Measurements from ENCODE around the gene EFCAB3.
"Not testable (repeated sequence)": the region's sequence is repeated elsewhere in the genome, so short reads cannot be mapped to it uniquely, and the experiment has no call there.

The EFCAB3 gene

DNA sequence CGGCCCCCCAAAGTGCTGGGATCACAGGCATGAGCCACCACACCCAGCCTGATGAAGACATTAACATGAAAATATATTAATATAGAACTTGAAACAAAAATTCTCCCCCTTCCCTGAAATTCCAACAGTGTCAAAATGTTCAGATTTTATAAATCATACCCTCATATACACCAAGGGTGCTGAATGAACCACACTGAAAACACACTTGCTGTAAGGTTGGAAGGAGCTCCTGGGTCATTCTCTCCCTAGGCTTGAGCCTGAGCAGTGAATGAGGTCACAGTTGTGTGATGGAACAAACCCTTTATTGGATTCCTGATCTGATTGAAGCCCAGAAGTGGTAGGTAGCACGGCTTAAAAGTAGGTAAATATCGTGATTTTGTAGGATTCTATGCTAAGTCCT lies at the start of gene EFCAB3:
TSS of gene EFCAB3 (plus strand) at position 301 of the 400 bp plus-strand sequence. CDS start 2,427 bp downstream, outside the sequence.
- no peak for DNase-seq (ENCODE audit: low read depth in 1 of 2, low spot score in 1 of 2)

DNA sequence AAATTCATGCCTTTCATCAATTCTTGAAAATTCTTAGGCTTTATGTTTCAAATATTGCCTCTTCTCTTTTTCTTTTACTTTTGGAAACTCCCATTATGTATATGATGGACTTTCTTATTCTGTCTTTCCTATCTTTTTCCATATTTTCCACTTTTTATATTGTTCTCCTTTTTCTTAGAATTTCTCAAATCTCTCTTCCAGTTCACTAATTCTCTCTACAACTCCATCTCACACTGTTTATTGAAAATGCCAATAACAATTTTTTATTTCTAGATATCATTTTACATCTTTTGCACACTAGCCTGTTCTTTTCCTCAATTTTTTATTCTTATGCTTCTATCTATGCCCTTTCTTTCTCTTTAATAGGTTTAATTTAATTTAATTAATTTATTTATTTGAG lies 43.8 kb upstream of the EFCAB3 start:
- DNase-seq (ENCODE audit: low read depth in 1 of 2, low spot score in 1 of 2): no peak

DNA sequence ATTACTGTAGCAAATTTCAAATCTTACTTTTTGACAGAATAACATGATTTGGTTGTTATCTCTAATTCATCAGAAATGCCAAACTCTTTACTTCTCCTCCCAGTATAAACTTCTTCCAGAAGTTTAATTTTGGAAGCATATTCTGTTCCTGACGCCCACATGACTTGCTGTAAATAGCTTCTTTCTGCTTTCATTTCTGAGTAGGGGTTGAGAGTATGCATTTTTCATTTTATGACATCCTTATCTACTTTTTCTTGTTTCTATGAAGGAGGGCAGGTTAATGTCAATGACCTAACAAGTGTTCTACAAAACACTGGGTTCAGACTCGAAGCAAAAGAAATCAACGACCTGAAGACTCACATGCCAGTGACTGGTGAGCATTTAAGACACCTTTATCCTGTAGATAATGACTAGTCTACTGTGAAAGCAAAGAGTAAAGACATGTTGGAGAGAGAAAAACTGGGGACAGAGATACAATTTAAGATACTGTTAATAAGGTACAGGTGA lies 36.5 kb upstream of the EFCAB3 start:
- DNase-seq (ENCODE audit: low read depth in 1 of 2, low spot score in 1 of 2): no peak

DNA sequence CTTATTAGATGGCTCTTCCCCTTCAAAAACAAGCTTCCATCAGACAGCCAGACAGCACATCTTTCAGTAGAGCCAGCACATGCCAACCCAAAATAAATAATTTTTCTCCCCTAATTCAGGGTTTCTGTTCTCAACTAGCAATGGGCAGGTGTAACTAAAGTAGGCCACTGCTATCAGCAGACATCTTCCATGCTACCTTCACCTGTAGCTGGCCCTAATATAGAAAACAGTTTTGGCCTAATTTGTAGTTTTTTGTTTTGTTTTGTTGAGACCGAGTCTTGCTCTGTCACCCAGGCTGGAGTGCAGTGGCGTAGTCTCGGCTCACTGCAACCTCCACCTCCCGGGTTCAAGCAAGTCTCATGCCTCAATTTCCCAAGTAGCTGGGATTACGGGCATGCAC lies 29.2 kb upstream of the EFCAB3 start:
- DNase-seq (ENCODE audit: low read depth in 1 of 2, low spot score in 1 of 2): no peak

GRCh38 chr17:62366191-62366590 lies 14.2 kb upstream of the EFCAB3 start:
- DNase-seq (ENCODE audit: low read depth in 1 of 2, low spot score in 1 of 2): no peak

DNA sequence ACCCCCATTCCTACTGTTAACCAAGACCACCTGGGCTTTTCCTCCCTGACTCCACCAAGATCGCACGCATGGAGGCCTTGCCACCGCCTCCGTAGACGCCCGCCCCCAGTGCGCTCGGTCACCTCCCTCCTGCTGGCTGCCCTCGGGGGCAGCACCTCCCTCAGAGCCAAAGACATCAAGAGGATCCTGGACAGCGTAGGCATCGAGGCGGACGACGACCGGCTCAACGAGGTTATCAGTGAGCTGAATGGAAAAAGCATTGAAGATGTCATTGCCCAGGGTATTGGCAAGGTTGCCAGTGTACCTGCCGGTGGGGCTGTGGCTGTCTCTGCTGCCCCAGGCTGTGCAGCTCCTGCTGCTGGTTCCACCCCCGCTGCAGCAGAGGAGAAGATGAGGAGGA lies 1.2 kb downstream of the EFCAB3 start:
- no peak for DNase-seq (ENCODE audit: low read depth in 1 of 2, low spot score in 1 of 2)

- no peak for DNase-seq (ENCODE audit: low read depth in 1 of 2, low spot score in 1 of 2)
Observed at GRCh38 chr17:62388856-62389255, 8.5 kb downstream of the EFCAB3 start.

DNA sequence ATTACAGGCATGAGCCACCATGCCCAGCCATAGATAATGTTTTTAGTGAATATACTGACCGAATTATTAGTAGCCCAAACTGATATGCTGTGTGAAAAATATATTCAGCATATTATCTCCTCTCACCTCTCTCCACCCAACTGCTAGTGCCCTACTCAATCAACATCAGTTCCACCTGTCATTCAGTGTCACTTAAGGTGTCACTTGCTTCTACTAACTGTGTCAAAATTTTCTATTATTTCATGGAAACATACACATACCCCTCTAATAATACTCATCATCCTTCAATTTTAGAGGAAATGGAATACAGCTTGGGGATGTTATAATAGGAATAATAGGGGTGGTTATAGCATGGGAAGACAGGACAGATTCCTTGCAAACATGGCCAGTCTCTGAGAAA lies 12.6 kb downstream of the EFCAB3 start:
- DNase-seq (ENCODE audit: low read depth in 1 of 2, low spot score in 1 of 2): no peak

GRCh38 chr17:62398891-62399290 lies 18.5 kb downstream of the EFCAB3 start:
- no peak for DNase-seq (ENCODE audit: low read depth in 1 of 2, low spot score in 1 of 2)

- no peak for DNase-seq (ENCODE audit: low read depth in 1 of 2, low spot score in 1 of 2)
Observed at GRCh38 chr17:62405451-62405850, 25.1 kb downstream of the EFCAB3 start.

- DNase-seq (ENCODE audit: low read depth in 1 of 2, low spot score in 1 of 2): not testable (repeated sequence)
Observed at GRCh38 chr17:62413090-62413489, 32.7 kb downstream of the EFCAB3 start.

- DNase-seq (ENCODE audit: low read depth in 1 of 2, low spot score in 1 of 2): peak; percentile 66 to 68
Observed at GRCh38 chr17:62423647-62424461, 43.5 kb downstream of the EFCAB3 start, which contains the start of gene METTL2A. Gene METTL2A (plus strand): TSS chr17:62423897. CDS start chr17:62423903, 6 bp downstream.

DNA sequence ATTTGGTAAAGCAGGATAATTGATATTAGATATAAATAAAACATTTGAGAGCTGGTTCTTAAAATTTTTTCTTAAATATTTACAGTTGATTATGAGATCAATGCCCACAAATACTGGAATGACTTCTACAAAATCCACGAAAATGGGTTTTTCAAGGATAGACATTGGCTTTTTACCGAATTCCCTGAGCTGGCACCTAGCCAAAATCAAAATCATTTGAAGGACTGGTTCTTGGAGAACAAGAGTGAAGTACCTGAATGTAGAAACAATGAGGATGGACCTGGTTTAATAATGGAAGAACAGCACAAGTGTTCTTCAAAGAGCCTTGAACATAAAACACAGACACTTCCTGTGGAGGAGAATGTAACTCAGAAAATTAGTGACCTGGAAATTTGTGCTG lies 45.9 kb downstream of the EFCAB3 start:
- not testable (repeated sequence) for DNase-seq (ENCODE audit: low read depth in 1 of 2, low spot score in 1 of 2)

- not testable (repeated sequence) for DNase-seq (ENCODE audit: low read depth in 1 of 2, low spot score in 1 of 2)
Observed at GRCh38 chr17:62435251-62435650, 54.9 kb downstream of the EFCAB3 start.

DNA sequence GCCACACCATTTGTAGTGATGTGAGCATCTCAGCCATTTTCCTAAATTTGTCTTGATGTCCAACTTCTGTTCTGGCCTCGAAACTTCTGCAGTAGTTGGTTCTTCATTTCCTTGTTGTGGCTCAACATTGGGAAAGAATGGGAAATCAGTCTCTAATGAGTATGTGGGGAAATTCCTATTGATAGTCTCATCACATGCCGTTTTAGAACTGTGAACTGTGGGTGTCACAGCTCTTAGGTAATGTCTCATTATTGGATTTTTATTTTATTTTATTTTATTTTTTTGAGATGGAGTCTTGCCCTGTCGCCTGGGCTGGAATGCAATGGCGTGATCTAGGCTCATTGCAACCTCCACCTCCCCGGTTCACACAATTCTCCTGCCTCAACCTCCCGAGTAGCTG lies 60.8 kb downstream of the EFCAB3 start:
- not testable (repeated sequence) for DNase-seq (ENCODE audit: low read depth in 1 of 2, low spot score in 1 of 2)

DNA sequence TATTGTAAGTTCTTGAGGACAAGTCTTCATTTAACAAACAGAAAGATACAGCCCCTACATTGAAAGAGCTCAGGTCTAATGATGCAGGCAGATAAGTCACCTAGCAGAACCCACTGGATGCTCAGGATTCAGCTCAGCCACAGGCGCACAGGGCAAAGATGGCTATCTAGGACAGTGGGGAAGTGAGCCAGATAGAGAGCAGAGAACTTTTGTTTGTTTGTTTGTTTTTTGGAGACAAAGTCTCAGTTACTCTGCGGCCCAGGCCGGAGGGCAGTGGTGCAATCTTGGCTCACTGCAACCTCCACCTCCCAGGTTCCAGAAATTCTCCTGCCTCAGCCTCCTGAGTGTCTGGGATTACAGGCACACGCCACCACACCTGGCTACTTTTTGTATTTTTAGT lies 63.7 kb downstream of the EFCAB3 start:
- no peak for DNase-seq (ENCODE audit: low read depth in 1 of 2, low spot score in 1 of 2)

DNA sequence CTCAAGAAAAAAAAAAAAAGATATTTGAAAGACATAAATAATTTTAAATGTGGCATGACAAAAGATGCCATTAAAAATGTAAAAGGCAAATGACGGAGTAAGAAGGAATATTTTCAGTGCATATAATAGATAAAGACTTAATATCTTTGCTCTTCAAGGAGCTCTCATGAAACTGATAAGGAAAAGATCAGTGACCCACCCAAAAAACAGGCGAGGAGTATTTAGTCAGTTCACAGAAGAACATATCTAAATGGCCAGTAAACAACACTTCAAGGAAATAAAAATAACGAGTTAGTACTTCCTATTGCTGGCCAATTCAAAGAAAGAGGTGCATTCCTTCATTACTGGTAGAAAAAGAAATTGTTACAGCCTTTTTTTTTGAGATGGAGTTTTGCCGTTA lies 65.4 kb downstream of the EFCAB3 start:
- DNase-seq (ENCODE audit: low read depth in 1 of 2, low spot score in 1 of 2): not testable (repeated sequence)

DNA sequence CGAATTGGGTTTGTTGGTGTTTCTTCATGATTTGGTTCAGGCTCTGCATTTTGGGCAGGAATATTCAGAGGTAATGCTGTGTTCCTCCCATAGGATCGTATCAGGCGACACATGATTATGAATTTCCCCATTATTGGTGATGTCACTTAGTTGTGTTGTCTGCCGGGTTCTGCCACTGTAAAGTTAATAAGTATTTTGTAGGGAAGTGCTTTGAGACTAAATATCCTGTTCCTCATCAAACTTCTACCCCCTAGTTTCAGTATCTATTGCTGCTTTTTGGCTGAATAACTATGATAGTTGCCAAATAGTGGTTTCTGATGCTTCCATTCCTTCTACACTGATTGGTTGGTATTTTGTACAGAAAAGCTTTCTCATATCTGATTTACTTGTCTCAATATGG lies 71.8 kb downstream of the EFCAB3 start:
- DNase-seq (ENCODE audit: low read depth in 1 of 2, low spot score in 1 of 2): not testable (repeated sequence)

DNA sequence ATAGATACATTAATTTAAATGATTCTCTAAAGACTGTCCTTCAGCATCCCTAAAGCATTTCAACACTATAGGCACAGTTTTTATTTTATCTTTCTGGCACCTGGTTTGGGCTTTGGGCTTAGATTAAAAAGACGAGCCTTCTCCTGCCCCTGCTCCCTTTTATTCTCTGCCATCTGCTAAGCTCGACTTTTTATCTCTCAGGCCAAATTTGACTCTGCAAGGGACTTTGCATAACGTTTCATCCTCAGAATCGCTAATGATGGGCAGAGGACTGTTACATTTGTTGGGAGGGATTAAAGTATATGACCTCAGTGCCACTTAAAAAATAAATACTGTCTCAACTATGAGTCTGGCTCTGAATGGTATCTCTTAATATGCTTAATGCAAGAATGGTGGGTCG lies 72.7 kb downstream of the EFCAB3 start:
- DNase-seq (ENCODE audit: low read depth in 1 of 2, low spot score in 1 of 2): not testable (repeated sequence)

DNA sequence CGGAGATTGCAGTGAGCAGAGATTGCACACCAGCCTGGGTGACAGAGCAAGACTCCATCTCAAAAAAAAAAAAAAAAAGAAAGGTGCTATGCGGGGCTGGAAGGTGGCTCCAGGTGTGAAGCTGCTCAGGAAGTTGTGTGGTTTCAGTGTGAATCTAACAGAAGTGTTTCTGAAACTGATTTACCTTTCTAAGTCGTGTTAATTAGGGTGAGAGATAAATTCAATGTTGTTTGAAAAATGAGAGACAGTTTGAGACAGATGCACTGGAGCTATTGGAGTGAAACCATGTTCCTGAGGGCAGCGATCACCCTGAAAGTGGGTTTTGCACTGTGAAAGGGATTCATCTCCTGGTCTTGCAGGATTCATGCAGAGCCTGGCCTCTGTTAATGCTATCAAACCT lies 73.3 kb downstream of the EFCAB3 start:
- not testable (repeated sequence) for DNase-seq (ENCODE audit: low read depth in 1 of 2, low spot score in 1 of 2)

GRCh38 chr17:62454111-62454510 lies 73.8 kb downstream of the EFCAB3 start:
- DNase-seq (ENCODE audit: low read depth in 1 of 2, low spot score in 1 of 2): not testable (repeated sequence)

DNA sequence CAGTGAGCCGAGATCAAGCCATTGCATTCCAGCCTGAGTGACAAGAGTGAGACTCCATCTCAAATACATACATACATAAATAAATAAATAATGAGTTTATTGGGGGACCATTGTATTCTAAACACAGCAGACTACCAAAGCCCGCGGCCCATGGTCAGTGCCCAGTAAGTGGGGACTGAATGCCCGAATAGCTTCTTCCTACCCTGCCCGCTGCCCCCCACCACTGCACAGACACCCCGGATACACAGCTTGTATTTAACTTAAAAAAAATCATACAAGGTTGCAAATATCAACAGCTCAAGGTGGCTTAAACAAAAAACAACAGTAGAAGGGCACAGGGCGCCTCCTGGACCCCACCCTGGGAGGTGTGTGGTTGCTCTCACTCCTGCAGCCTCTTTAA lies 75.7 kb downstream of the EFCAB3 start:
- no peak for DNase-seq (ENCODE audit: low read depth in 1 of 2, low spot score in 1 of 2)

- not testable (repeated sequence) for DNase-seq (ENCODE audit: low read depth in 1 of 2, low spot score in 1 of 2)
Observed at GRCh38 chr17:62458483-62458882, 78.1 kb downstream of the EFCAB3 start.

Data from stimulated activated CD4-positive, alpha-beta T cell treated with anti-CD3 and anti-CD28 coated beads, Interleukin-15, amount 100 ng/mL, for 1 hour (primary cell).